Measurements from ENCODE around the gene PACS2.

The PACS2 gene

DNA sequence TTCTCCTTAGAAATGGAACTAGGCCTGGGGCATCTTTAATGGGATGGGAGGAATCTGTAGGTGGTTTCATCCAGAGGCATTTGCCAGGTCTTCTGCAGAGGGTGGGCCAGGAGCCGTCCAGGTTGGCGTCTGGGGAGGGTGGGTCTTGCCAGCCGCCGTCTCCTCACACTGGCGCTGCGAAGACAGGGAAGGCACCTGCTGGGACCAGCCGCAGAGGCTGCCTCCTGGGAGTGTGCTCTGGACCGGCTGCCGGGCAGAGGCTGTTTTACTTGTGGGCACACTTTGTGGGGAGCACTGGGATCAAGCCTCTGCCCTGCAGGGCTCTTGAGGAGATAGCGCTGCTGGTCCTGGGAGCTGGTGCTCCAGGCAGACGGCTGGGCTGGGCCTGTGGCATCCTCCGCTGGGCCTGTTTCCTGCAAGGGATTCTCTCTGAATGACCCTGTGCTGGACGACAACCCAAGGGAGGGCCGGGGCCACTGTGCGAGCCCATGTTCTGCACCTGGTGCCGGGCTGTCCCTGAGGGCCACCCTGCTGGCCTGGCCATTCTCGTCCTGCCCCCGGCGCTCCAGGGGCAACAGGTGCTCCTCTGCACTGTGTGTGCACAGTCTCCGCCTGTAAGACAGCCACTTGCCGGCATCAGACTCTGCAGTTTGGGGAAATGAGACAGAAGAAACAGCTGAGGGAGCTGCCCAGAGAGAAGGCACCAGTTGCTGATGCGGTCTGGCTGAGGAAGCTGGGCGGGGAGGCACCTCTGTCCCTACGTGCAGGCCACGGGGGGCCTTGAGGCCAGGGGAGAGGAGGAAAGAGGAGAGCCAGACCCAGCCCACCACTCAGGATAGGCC lies 73.8 kb downstream of the PACS2 start:
- DNase-seq (no peak), ATAC-seq (no peak)

DNA sequence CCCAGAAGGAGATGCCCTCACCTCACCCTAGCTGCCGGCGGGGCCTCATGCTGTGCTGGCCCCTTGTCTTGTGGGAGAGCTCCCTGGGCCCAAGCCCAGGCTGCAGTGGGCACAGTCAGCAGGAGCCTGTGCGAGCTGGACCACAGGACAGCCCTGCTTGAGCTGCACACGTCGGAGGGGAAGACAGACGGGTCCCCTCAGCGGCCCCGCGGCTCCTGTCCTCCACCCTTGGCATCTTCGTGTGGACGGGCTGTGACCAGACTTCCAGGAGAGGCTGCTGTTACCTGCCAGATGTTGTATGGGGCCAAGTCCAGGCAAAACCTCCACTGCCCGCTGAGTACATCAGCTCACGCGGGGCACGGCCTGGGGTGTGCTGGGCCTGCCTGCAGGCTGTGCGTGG lies 74.4 kb downstream of the PACS2 start:
- ATAC-seq: no peak
- no peak for DNase-seq

DNA sequence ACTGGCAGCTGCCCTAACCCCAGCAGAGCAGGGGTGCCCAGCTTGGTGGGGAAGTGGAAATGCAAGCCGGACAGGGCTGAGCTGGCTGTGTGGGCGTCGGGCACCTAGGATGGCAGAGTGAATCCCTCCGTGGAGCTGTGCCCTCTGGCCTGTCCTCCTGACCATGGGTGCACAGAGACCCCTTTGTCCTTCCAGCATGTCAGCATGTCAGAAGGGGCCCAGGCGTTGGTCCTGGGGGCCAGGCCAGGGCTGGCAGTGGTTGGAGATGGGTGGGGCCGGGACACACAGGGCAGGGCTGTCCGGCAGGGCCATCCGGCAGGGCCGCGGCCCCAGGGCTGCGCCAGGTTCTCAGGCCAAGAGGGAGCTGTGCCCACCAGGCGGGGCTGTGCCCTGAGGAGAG lies 75.0 kb downstream of the PACS2 start:
- DNase-seq (no peak), ATAC-seq (no peak)

DNA sequence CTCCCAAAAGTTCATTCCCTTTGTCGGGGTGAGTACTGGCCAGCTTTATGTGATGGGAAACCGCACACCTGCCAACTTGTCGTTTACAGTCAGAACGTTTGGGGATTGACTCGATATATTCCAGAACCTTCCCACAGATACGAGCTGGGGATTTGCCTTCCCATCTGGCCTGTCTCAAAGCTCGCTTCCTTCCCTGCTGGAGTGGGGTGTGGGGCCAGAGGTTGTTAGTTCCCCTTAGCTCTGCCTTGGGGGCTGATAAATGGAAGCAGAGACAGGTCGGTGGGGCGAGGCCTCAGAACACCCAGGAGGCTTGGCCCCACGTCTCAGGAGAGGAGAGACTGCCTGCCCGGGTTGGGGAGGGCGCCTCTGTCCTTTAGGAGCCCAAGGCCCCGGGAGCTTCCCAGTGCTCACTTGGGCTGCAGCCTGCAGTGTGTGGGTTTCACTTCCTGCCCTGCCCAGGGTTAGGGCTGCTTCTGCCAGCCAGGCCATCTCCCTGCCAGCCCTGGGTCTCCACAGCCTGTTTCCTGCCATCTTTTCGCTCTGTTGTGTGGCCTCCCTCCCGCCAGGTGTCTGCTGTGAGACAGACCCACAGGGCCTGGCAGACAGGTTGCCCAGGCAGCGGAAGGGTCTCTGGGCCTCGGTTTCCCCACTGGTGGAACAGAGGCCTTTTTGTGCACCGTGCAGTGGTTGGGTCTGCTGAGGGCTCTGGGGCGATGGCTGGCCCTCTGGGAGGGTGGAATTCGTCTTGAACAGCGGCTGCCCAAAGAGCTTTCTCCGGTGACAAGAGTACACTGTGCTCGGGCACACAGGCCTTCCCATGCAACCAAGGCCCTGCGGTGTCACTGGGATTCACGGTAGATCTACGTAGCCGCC lies 75.7 kb downstream of the PACS2 start:
- ATAC-seq: no peak
- no peak for DNase-seq

DNA sequence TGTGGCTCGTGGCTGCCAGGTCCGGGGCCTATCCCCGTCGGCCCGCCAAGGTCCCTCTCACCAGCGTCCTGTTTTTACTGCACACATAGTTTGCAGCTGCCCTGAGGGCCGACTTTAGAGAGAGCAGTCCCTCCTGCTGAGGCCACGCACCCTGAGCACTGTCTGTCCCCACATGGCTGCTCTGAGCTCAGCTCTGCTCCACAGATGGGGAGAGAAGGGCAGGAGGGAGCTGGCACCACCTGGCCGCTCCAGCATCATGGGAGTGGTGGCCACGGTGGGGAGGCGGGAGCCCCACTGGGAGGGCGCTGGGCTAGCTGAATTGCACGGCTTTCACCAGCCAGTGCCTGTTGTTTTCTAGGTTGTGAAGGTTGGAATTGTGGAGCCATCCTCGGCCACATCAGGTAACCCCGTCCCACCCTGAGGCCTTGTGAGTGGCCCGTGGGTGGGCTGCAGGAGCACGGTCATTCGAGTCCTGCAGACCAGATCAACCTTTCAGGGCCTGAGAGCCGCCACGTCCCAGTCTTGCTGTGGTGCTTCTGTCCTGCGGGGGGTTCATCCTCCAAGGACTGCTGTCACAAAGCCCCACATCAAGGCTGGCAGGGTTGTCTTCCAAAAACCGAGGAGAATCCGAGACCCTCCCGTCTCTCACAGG lies 76.4 kb downstream of the PACS2 start:
- no peak for ATAC-seq

DNA sequence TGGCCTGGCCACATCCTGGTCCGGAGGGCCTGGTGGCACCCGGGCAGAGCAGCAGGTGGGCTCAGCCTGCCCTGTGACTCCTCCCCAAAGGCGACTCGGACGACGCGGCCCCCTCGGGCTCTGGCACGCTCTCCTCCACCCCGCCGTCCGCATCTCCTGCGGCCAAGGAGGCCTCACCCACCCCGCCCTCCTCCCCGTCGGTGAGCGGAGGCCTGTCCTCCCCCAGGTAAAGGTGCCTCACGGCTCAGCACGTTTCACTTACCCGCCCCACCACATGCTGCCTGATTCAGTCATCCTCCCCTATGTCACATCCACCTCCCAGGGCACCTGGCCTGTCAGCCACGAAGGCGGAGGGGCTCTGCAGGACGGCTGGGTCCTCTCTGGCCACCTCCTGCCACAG lies 77.0 kb downstream of the PACS2 start:
- ATAC-seq (no peak), DNase-seq (no peak)

More for the DNA sequence above, 76.4 kb downstream of the PACS2 start:
- no peak for DNase-seq

DNA sequence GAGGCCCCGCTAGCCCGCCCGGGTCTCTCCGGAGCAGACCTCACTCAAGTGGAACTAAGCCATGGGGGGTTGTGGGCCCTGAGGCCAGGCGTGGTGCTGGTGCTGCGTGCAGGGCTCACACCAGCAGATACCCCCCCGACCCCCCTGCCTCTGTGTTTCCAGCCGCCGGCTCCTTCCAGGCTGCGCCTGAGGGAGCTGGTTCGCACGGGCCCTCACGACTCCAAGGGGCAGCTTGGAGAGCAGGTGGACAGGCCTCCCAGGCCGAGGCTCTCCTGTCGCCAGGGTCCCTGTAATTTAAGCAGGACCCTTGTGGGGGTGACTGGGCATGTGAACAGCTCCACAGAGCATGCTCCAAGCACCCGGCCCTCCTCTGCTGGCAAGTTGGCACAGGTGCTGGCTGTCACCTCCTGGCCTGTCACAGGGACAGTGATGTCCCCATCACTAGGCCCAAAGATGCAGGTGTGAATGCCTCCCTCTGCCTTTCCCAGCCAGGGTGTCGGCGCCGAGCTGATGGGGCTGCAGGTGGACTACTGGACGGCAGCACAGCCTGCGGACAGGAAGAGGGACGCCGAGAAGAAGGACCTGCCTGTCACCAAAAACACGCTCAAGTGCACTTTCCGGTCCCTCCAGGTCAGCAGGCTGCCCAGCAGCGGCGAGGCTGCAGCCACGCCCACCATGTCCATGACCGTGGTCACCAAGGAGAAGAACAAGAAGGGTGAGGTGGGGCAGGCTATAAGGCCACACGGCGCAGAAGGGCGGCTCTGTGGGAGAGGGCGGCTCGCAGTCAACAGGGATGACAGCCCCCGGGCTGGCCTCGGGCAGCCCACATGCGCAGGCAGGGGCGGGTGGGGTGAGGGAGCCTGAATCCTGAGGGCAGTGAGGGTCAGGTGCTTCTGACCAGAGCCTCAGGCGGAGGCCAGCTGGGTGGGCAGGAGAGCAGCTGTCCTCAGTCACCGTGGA lies 77.9 kb downstream of the PACS2 start:
- DNase-seq (no peak), ATAC-seq (no peak)

DNA sequence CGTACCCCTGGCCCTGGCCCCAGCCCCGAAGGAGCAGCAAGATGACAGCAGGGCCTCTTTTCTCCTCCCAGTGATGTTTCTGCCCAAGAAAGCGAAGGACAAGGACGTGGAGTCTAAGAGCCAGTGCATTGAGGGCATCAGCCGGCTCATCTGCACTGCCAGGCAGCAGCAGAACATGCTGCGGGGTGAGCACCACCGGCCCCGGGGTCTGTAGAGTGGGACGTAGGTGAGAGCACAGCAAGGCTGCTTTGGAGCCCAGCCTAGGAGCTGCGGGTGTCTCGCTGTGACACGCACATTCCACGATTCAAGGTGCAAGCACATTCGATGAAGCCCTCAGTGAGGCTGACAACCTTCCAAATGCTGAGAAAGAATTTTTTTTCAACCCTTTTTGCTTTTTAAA lies 78.6 kb downstream of the PACS2 start:
- ATAC-seq (no peak), DNase-seq (no peak)

DNA sequence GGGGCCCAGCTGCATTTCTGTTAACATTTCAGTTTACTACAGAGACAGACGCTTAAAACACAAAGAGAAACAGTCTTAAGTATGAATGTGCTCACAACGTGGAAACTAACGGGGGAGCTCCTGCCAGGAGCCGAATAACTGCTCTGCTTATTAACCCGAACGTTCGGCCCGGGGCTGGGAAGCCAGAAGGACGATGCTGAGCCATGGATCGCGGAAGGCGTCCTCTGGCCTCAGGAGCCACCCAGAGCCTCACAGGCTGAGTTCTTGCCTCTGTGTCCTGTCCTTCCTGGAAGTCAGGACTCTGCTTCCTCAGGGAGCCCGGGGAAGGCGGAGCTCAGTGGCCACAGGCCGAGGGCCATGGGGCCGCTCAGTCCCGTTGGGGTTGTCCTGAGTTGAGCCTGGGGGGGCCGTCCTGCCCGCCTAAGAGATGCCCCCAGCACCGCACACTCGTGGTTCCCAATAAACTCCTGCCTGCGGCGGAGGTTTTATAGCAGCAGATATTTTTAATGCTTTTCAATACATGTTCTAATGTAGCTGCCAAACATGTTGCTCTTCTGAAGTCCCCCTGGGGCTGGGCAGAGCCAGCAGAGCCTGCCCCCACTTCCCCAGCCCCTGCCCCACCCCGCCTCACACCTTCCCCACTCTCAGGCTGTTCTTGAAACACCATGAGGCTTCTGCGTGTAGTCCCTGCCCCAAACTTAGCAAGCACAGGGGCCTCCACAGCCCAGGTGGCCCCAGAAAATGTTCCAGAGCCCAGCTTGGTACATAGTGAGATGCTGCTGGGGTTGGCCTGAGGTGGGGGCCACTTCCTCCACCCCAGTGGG lies 80.4 kb downstream of the PACS2 start:
- no peak for DNase-seq
- no peak for ATAC-seq

DNA sequence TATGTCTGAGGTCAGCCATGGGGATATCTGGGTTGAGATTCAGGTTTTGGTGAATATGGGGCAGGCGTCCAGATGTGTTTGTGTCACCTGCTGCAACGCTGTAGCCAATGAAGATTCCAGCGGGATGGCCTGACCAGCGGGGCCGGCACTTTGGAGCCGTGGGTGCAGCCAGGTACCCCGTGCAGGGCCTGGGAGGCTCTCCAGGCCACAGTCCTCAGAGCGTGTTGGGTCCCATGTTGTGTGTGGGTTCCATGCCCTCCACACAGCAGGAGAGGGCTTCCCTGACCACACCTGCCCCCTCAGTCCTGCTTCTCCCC lies 80.9 kb downstream of the PACS2 start:
- DNase-seq: no peak
- ATAC-seq: no peak

DNA sequence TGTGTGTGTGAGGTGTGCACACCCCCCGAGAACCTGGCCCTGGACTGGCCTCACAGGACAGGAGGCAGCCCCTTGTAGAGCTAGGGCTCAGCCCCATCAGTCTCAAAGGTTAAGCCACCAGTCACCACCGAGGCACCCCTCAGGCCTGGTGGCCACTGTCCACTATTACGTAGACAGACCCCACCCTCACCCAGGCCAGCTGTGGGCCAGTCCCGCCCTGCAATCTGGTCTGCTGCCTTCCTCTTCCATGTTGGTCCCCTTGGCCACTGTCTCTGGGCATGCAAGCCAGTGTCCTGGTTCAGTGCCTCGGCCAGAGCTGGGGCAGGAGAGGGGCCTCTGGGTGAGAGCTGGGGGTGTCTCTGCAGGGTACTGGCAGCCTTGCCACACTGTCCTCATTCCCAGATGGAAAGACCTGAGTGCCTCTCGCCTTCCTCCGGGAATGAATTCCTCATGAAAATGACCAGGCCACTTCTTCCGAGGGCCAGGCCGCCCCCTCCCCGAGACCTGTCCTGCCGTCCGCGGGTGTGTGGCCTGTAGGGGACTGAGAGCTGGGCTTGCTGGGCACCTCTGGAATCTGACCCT lies 82.9 kb downstream of the PACS2 start:
- no peak for ATAC-seq
- no peak for DNase-seq

DNA sequence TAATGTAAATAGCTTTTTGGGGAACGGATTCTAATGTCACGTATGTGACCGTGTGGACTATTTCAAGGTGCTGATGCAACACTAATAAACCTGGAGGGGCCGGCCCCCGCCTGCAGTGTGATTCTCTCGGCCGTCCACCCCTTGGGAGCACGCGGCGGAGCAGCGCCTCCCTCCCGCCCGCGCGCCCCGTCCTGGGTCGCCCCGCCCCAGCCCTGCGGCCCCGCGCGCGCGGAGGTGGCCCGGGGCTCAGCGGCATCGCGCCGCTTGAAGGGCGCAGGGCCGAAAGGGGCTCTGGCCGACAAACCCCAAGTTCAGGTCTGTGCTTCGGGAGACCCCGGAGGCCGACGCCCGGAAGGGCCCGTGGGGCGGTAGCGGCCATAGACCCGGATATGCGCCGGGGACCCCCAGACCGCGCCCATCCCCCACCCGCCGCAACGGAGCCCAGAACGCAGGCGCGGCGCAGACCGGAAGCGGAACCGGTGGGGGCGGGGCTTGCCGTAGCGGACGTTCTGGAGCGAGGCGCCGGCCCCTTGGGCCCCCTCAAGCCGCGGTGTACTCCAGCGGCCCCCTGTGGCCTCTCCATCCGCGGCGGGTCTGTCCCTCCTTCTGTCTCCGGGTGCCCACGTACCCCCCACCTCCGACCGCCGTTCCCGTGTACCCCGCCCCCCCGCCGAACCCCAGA lies 83.6 kb downstream of the PACS2 start, which contains the start of gene TEX22:
Gene TEX22 (plus strand): TSS at position 495 of the 682 bp plus-strand sequence. CDS start 803 bp downstream, outside the sequence.
- peak; percentile 86 for ATAC-seq
- DNase-seq: peak; percentile 99

DNA sequence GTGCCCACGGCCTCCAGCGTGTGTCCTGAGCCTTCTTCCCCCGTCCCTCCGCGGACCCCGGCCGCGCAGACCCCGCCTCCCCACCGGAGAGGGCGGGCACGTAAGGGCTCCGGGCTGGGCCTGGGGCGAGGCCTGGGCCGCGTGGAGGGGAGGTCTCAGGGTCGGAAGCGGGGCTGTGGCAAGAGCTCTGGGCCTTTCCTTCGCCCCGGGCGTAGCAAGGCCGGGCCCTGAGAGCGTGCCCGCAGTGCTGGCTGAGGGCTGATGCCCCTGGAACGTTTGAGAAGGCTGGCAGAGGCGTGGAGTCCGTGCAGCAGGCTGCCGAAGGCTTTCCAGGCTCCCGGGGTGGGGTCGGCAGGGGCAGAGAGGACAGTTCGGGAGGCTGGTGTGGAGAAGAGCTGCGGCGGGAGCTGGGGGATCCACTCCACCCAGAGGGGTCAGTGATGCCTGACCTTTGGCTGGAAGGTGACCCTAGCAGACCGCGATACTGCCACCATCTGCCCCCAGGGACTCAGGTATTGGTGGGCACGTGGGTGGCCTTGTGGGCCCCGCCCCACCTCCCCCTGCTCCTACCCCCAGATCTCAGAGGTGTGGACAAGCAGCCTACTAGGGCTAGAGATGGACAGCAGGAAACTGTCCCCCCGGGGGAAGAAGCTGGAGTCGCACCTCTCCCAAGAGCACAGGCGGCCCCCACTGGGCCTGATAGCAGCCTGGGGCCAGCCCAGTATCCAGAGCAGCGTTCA lies 84.3 kb downstream of the PACS2 start:
- DNase-seq (no peak), ATAC-seq (peak; percentile 51)

DNA sequence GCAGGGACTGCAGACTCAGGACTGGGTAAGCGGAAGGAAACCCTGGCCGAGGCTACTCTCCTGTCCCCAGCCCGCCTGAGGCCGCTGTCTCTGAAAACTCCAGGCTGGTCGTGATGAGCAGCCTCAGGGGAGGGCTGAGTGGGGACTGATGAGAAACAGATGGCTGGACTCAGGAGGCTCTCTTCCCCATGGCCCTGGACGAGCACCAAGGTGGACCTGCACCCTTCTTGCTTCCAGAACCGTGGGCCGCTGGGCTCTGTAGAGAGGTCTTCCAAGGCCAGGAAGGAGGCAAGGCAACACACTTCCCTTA lies 84.9 kb downstream of the PACS2 start:
- ATAC-seq (no peak), DNase-seq (no peak)

DNA sequence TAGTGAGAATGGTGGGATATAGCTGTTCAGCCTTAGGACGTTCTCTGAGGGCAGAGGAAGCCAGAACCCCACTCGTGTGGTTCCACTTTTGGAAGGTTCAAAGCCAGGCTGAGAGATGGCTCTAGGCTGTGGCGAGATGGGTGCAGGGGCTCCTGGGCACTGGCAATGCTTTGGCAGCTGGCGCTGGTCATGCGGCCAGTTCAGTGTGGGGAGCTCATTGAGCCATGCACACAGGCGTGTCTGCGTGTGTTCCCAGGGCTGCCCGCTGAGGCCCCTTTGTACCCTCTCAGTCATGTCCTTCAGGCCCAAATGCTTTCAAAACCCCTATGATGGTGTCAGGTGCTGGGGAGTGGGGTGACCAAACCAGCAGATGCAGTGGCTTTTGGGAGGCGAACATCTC lies 85.5 kb downstream of the PACS2 start:
- ATAC-seq: no peak

DNA sequence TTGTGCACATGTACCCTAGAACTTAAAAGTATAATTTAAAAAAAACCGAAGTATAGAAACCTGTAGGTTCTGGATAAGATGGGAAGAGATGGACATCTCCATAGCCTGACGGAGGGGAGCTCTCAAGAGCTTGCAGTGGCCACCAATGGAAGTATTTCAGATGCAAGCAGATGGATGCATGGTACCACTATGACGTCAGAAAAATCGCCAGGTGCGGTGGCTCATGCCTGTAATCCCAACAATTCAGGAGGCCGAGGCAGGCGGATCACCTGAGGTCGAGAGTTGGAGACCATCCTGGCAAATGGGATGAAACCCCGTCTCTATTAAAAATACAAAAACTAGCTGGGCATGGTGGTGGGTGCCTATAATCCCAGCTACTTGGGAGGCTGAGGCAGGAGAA lies 87.2 kb downstream of the PACS2 start:
- no peak for DNase-seq
- ATAC-seq: no peak

More for the DNA sequence above, 85.5 kb downstream of the PACS2 start:
- DNase-seq: no peak

DNA sequence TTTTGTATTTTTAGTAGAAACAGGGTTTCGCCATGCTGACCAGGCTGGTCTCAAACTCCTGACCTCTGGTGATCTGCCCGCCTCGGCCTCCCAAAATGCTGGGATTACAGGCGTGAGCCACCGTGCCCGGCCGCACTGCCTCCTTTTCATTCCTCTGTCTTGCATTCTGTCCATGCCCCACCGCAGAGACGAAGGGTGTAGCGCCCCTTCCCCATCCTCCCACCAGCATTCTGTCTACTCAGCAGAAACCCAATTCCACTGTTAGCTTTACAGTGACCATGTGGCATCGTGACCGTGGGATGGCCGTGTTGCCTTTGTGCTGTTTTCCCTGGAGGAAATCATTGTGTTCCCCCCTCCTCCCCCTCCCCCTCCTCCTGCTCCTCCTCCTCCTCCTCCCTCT lies 94.0 kb downstream of the PACS2 start:
- ATAC-seq: no peak
- no peak for DNase-seq

DNA sequence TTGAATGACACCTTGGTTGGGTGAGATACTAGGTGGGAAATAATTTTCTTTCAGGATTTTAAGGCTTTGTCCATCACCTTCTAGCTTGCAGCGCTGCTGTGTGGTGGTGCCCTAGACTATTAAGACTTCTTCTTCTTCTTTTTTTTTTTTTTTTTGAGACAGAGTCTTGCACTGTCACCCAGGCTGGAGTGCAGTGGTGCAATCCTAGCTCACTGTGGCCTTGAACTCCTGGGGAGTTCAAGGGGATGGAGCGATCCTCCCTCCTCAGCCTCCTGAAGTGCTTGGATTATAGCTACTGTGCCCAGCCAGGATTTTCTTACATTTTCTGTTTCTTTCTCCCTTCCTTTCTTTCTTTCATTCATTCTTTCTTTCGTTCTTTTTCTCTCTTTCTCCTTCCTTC lies 94.8 kb downstream of the PACS2 start:
- ATAC-seq: no peak
- no peak for DNase-seq

DNA sequence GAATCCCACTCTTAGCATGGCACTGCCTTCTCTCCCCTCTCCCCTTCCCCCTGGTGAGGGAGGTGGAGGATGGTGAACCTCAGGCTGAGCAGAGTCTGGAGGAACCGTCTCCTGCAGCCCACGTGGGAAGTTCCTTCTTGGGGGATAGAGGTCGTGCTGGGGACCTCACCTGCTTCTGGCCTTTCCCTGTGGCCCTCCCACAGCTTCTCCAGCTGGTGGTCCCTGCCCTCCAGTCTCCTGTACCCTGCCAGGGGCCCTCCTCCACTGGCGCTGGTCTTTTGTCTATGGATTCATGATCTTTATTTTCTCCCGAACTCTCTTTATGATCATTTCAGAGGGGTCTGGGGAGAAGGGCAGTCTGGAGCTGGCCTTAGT lies 96.1 kb downstream of the PACS2 start:
- DNase-seq (no peak), ATAC-seq (no peak)

Data from stimulated activated naive CD8-positive, alpha-beta T cell treated with anti-CD3 and anti-CD28 coated beads, Interleukin-15, Interleukin-2, amounts not matched to agents 100 U/mL and 50 U/mL, for 24 hours (primary cell).